ENCODE data around the gene DPEP2.
A peak's percentile ranks its signal among the peaks of the same experiment; 100 is the strongest.
"Not testable (repeated sequence)": the region's sequence is repeated elsewhere in the genome, so short reads cannot be mapped to it uniquely, and the experiment has no call there.

DPEP2 gene

DNA sequence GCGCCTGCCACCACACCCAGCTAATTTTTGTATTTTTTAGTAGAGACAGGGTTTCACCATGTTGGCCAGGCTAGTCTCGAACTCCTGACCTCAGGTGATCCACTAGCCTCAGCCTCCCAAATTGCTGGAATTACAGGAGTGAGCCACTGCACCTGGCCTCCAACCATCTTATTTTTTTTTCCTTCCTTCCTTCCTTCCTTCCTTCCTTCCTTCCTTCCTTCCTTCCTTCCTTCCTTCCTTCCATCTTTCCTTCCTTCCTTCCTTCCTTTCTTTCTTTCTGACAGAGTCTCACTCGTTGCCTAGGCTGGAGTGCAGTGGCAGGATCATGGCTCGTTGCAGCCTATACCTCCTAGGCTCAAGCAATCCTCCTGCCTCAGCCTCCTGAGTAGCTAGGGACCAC lies 10.6 kb upstream of the DPEP2 start:
- in situ Hi-C loops (cut with HindIII; ENCODE audit: low pct_ligation_motif_present, low pct_unique_long_range_greater_than_20kb, low sequenced_read_pairs): not testable (repeated sequence)

DNA sequence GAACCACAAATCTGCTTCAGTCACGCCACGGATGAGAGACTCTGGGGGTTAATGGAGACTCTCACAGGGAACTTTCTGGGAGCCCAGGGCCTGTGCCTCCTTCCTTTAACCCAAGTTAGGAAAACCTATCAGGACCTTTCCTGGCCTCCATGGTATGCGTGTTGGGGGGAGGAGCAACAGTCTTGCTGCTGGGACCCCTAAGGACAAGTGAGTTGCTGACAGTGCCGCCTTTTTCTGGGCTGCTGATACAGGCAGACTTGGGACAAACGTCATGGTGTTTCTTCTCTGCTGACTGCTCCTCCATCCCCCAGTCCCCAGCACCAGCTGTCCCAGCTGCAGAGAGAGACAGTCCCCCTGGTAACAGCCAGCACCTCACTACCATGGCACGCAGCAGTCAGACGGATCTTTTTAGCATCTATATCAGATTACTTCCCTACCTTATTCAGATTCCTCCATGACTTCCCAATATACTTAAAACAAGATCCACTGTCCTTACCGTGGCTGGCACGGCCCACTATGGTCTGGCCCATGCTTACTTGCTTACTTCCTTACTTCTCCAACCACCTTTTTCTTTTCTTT lies 10.0 kb upstream of the DPEP2 start:
- in situ Hi-C loops (cut with HindIII; ENCODE audit: low pct_ligation_motif_present, low pct_unique_long_range_greater_than_20kb, low sequenced_read_pairs): no loop called here
- DNase-seq: no peak

More for the DNA sequence above, 10.6 kb upstream of the DPEP2 start:
- not testable (repeated sequence) for DNase-seq

GRCh38 chr16:68005786-68006286 lies 6.6 kb upstream of the DPEP2 start:
- in situ Hi-C loops (cut with HindIII; ENCODE audit: low pct_ligation_motif_present, low pct_unique_long_range_greater_than_20kb, low sequenced_read_pairs): no loop called here

GRCh38 chr16:68005211-68005610 lies 5.9 kb upstream of the DPEP2 start:
- in situ Hi-C loops (cut with HindIII; ENCODE audit: low pct_ligation_motif_present, low pct_unique_long_range_greater_than_20kb, low sequenced_read_pairs): no loop called here
- DNase-seq: no peak

More at GRCh38 chr16:68005786-68006286, 6.6 kb upstream of the DPEP2 start:
- DNase-seq: no peak

GRCh38 chr16:68003031-68003430 lies 3.7 kb upstream of the DPEP2 start:
- in situ Hi-C loops (cut with HindIII; ENCODE audit: low pct_ligation_motif_present, low pct_unique_long_range_greater_than_20kb, low sequenced_read_pairs): no loop called here
- DNase-seq: no peak

- in situ Hi-C loops (cut with HindIII; ENCODE audit: low pct_ligation_motif_present, low pct_unique_long_range_greater_than_20kb, low sequenced_read_pairs): no loop called here
Measured at GRCh38 chr16:68000450-68000849, 1.2 kb upstream of the DPEP2 start.

DNA sequence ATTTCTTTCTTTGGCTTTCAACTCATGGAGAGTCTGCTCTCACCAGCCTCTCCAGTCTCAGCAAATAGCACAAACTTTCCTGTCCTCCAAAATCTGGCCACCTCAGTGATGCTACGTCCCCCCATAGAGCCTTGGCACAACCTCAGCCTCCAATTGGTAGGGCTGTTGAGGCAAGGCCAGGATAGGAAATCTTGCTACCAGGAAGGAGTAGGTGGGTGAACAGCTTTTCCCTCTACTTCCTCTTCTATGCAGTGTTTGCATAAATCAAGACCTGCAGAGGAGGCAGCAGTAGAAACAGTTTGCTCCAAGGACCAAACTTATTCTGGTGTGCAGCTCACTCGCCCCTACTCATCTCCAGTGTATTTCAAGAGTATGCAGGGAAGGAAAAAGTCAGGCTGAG lies 701 bp upstream of the DPEP2 start:
- in situ Hi-C loops (cut with HindIII; ENCODE audit: low pct_ligation_motif_present, low pct_unique_long_range_greater_than_20kb, low sequenced_read_pairs): loop anchor here (25.0 kb wide), 1 partner anchor 212 kb away; no protein-coding TSS in a partner anchor
- DNase-seq: no peak

More at GRCh38 chr16:68000450-68000849, 1.2 kb upstream of the DPEP2 start:
- no peak for DNase-seq

DNA sequence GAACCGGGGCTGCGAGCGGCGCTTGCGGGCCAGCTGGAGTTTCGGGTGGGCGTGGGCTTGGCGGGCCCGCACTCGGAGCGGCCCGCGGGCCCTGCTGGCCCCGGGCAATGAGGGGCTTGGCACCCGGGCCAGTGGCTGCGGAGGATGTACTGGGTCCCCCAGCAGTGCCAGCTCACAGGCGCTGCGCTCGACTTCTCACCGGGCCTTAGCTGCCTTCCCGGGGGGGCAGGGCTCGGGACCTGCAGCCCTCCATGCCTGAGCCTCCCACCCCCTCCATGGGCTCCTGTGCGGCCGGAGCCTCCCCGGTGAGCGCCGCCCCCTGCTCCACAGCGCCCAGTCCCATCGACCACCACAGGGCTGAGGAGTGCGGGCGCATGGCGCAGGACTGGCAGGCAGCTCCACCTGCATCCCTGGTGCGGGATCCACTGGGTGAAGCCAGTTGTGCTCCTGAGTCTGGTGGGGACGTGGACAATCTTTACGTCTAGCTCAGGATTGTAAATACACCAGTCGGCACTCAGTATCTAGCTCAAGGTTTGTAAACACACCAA lies 979 bp downstream of the DPEP2 start:
- not testable (repeated sequence) for DNase-seq
- in situ Hi-C loops (cut with HindIII; ENCODE audit: low pct_ligation_motif_present, low pct_unique_long_range_greater_than_20kb, low sequenced_read_pairs): loop anchor here (25.0 kb wide), 1 partner anchor 214 kb away; no protein-coding TSS in a partner anchor

DNA sequence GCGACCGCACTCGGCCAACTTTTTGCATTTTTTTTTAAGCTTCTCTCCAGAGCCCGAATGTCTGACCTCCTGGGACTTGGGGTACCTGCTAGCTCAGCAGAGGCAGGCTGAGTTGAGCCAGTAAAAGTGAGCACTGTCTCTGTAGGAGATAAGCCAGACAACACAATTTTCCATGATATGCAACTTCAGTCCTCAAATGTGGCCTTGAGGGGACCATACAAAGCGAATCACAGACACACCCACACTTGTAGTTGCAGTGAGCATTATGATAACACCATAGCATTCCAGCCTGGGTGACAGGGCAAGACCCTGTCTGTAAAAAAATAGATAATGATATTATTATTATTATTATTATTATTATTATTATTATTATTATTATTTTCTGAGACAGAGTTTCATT lies 2.6 kb downstream of the DPEP2 start:
- DNase-seq: no peak
- in situ Hi-C loops (cut with HindIII; ENCODE audit: low pct_ligation_motif_present, low pct_unique_long_range_greater_than_20kb, low sequenced_read_pairs): loop anchor here (25.0 kb wide), 1 partner anchor 216 kb away; no protein-coding TSS in a partner anchor

- no peak for DNase-seq
- in situ Hi-C loops (cut with HindIII; ENCODE audit: low pct_ligation_motif_present, low pct_unique_long_range_greater_than_20kb, low sequenced_read_pairs): loop anchor here (25.0 kb wide), 1 partner anchor 217 kb away; no protein-coding TSS in a partner anchor
Measured at GRCh38 chr16:67995423-67995822, 3.9 kb downstream of the DPEP2 start.

DNA sequence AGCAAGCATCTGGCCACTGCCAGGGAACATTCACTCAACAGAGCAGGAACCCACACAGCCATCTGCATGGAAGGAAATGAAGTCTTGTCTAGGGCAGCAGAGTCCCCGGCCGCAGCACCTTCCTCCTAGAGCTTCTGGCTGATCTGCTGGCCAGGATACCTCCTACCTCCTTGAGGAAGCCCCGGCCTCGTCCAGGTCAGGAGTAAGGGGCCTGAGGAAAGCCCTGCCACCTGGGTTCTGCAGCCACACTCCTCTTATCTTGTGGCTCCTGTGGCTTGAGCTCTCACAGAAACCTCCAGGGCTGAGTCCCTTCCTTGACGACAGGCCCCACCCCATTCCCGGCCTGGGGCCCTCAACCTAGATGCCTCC lies 5.3 kb downstream of the DPEP2 start:
- in situ Hi-C loops (cut with HindIII; ENCODE audit: low pct_ligation_motif_present, low pct_unique_long_range_greater_than_20kb, low sequenced_read_pairs): loop anchor here (25.0 kb wide), 1 partner anchor 218 kb away; no protein-coding TSS in a partner anchor

GRCh38 chr16:67993207-67994039 lies 5.9 kb downstream of the DPEP2 start:
- peak; percentile 76 for DNase-seq
- in situ Hi-C loops (cut with HindIII; ENCODE audit: low pct_ligation_motif_present, low pct_unique_long_range_greater_than_20kb, low sequenced_read_pairs): loop anchor here (25.0 kb wide), 1 partner anchor 219 kb away; no protein-coding TSS in a partner anchor

More for the DNA sequence above, 5.3 kb downstream of the DPEP2 start:
- DNase-seq: not testable (repeated sequence)

DNA sequence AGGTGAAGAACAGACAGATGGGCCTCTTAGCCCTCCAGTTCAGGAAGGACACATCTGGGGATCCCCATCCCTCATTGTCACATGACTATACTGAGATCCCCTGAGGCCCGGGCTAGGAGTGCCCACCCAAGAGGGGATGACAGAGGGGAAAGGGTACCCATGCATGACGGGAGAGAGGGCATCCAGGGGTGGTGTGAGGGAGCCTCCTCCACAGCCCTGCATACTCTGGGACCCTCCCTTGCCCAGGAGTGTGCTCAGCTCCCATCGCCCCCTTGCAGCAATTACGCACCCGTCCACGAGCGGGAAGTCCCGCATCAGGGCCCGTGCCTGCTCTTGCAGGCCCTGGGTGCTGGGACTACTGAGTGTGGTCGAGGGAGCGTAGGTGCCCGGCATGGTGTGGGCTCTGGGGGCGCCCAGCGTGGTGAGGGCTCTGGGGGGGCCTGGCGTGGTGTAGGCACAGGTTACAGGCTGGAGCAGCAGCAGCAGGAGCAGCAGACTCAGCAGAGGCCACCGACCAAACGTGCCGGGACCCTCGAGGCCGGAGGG lies 6.5 kb downstream of the DPEP2 start:
- in situ Hi-C loops (cut with HindIII; ENCODE audit: low pct_ligation_motif_present, low pct_unique_long_range_greater_than_20kb, low sequenced_read_pairs): loop anchor here (25.0 kb wide), 1 partner anchor 220 kb away; no protein-coding TSS in a partner anchor
- DNase-seq: no peak

DNA sequence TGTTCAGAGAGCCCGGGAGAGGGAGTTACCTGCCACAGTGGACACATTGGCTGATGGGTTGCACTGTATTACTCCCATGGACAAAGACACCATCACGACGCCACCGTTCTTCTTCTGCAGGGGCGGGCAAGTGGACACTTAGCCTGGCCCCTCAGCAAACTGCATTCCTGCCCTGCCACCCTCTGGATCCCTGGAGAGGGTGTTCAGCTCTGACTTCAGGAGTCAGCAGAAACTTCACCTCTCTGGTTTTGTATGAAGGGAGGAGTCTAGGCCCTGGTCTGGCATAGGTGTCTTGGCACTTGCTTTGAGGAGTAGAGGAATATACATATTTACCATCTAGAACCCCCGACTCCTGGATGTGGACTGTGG lies 9.3 kb downstream of the DPEP2 start:
- in situ Hi-C loops (cut with HindIII; ENCODE audit: low pct_ligation_motif_present, low pct_unique_long_range_greater_than_20kb, low sequenced_read_pairs): loop anchor here (25.0 kb wide), 1 partner anchor 222 kb away; no protein-coding TSS in a partner anchor

GRCh38 chr16:67989322-67990017 lies 9.8 kb downstream of the DPEP2 start:
- no peak for DNase-seq

More for the DNA sequence above, 9.3 kb downstream of the DPEP2 start:
- DNase-seq: no peak

DNA sequence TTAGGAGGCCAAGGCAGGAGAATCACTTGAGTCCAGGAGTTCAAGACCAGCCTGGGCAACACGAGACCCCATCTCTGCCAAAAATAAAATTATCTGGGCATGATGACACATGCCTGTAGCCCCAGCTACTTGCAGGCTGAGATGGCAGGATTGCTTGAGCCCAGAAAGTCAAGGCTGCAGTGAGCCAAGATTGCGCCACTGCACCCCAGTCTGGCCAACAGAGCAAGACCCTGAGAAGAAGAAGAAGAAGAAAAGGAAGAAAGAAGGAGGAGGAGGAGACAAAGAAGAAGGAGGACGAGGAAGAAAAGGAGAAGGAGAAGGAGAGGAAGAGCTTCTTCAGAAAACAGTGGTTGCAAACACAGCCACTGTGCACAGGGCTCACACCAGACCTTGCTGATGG lies 10.6 kb downstream of the DPEP2 start:
- in situ Hi-C loops (cut with HindIII; ENCODE audit: low pct_ligation_motif_present, low pct_unique_long_range_greater_than_20kb, low sequenced_read_pairs): loop anchor here (25.0 kb wide), 1 partner anchor 224 kb away; no protein-coding TSS in a partner anchor

More at GRCh38 chr16:67989322-67990017, 9.8 kb downstream of the DPEP2 start:
- in situ Hi-C loops (cut with HindIII; ENCODE audit: low pct_ligation_motif_present, low pct_unique_long_range_greater_than_20kb, low sequenced_read_pairs): loop anchor here (25.0 kb wide), 1 partner anchor 223 kb away; no protein-coding TSS in a partner anchor

DNA sequence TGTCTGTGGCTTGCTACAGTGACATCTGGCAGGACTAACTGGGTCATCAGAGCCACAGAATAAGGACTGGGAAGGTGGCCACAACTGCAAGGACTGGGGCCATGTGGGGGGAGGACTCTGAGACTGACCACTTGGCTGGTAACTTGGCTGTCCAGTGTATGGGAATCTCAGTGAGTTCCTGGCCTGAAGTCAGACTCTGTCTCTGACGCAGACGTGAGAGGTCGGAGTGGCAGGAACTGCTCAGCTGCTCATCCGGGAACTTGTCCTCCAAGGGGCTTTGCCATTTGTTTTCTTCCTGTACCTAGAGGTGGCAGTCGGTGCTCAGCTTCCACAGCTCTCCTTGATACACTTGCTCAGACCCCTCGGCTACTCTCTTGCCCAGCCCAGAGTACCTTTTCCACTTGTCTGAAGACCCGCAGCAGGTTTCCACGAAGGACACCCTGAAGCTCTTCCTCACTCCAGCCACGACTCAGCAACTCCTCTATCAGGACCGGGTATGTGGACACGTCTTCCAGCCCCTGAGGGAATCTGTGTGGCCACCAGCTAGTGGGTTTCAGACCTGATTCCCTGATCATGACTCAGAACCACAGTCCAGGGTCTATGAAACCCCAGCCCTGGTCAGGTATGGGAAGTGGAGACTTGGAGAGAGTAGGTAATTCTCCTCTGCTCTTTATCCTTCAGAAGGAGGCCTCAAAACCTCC lies 11.7 kb downstream of the DPEP2 start:
- in situ Hi-C loops (cut with HindIII; ENCODE audit: low pct_ligation_motif_present, low pct_unique_long_range_greater_than_20kb, low sequenced_read_pairs): loop anchor here (25.0 kb wide), 1 partner anchor 225 kb away; no protein-coding TSS in a partner anchor
- DNase-seq: no peak

More for the DNA sequence above, 10.6 kb downstream of the DPEP2 start:
- DNase-seq: no peak

All from ACHN (cell line).